ENCODE measurements around the gene FAM241A. TPM values are rescaled to one million over a fixed set of nuclear protein-coding genes. Genes with fewer than 3 reads are reported as not detected.

Gene FAM241A
- total RNA-seq, 1 donor from 2014 or later = 2.4 TPM

DNA sequence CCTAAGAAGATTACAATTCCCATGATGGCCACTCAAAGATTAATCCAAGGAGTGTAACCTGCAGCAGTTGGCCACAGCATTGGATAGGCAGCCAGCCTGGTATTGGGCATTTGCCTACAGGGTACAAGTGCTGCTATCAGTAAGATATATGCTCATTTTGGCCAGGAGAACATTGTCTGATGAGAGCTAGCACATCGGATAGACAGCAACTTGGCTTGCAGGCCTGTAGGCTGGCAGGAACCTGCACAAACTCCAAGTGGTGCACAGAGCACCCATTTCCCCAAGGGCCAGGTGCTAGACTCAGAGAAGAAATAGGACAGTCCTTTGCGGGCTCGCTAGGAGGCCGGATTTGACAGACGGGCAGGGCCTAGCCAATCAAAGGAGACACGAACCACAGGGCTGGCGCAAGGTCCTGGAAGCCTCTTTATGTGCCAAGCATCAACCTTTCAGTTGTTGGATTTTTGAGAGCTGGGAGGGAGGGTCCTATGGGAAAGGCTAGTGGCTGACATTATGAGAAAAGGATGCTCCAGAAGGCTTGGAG, 74.6 kb downstream of the FAM241A start:
- H3K4me3 ChIP-seq (ENCODE audit: low read depth, low read length) = no peak overlapping the region
- TF ChIP-seq, protein P1, sequence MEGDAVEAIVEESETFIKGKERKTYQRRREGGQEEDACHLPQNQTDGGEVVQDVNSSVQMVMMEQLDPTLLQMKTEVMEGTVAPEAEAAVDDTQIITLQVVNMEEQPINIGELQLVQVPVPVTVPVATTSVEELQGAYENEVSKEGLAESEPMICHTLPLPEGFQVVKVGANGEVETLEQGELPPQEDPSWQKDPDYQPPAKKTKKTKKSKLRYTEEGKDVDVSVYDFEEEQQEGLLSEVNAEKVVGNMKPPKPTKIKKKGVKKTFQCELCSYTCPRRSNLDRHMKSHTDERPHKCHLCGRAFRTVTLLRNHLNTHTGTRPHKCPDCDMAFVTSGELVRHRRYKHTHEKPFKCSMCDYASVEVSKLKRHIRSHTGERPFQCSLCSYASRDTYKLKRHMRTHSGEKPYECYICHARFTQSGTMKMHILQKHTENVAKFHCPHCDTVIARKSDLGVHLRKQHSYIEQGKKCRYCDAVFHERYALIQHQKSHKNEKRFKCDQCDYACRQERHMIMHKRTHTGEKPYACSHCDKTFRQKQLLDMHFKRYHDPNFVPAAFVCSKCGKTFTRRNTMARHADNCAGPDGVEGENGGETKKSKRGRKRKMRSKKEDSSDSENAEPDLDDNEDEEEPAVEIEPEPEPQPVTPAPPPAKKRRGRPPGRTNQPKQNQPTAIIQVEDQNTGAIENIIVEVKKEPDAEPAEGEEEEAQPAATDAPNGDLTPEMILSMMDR (IDR thresholded peaks at IDR 0.05; ENCODE audit: insufficient read depth, low read length, severe bottlenecking) = no peak
- H3K27me3 ChIP-seq (ENCODE audit: control insufficient read depth, insufficient read depth, low read length) = no peaks in the 10 kb centered on the region
- FAIRE-seq (peak; percentile 28), DNase-seq (ENCODE audit: low read depth) (no peak)
- H3K36me3 ChIP-seq (ENCODE audit: control insufficient read depth, insufficient read depth, low read length) = no peaks in the 10 kb centered on the region

DNA sequence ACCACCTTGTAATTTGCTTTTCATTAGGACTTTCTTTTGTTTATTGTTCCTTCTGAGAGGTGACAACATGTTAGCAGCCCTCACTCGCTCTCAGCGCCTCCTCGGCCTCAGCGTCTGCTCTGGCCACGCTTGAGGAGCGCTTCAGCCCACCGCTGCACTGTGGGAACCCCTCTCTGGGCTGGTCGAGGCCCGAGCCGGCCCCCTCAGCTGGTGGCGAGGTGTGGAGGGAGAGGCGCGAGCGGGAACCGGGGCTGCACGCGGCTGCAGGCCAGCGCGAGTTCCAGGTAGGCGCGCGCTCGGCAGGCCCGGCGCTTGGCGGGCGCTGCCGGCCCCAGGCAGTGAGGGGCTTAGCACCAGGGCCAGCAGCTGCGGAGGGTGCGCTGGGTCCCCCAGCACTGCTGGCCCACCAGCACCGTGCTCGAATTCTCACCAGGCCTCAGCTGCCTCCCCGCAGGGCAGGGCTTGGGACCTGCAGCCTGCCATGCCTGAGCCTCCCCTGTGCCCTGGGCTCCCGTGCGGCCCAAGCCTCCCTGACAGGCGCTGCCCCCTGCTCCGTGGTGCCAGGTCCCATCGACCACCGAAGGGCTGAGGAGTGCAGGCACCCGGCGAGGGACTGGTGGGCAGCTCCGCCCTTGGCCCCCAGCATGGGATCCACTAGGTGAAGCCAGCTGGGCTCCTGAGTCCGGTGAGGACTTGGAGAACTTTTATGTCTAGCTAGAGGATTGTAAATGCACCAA, 77.1 kb downstream of the FAM241A start:
- TF ChIP-seq, protein P1 (IDR thresholded peaks at IDR 0.05; ENCODE audit: insufficient read depth, low read length, severe bottlenecking) = no peak
- no peak overlapping the region for H3K4me3 ChIP-seq (ENCODE audit: low read depth, low read length)
- no peaks in the 10 kb centered on the region for H3K27me3 ChIP-seq (ENCODE audit: control insufficient read depth, insufficient read depth, low read length)
- no peaks in the 10 kb centered on the region for H3K36me3 ChIP-seq (ENCODE audit: control insufficient read depth, insufficient read depth, low read length)
- DNase-seq (ENCODE audit: low read depth) (no peak), FAIRE-seq (no peak)

DNA sequence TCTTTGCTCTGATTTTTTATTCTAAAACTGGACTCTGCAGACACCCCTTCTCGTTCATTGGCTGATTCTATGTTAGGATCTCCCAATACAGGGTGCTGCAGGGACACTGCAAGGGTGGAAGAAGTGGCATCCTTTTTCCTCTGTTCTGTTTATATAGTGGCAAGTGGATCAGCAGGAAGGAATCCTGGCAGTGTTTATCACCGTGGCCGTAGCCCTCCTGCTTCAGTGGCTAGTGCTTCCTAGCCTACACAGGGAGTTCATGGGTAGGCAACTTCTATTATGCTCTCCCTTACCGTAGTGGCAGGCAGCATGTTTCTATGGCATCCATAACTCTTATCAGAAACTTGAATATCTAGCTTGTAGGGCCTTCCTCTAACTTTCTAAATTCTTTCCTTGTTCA, 79.9 kb downstream of the FAM241A start:
- TF ChIP-seq, protein P1 (IDR thresholded peaks at IDR 0.05; ENCODE audit: insufficient read depth, low read length, severe bottlenecking) = no peak
- H3K36me3 ChIP-seq (ENCODE audit: control insufficient read depth, insufficient read depth, low read length) = no peaks in the 10 kb centered on the region
- no peak overlapping the region for H3K4me3 ChIP-seq (ENCODE audit: low read depth, low read length)
- no peaks in the 10 kb centered on the region for H3K27me3 ChIP-seq (ENCODE audit: control insufficient read depth, insufficient read depth, low read length)
- FAIRE-seq = no peak
- DNase-seq (ENCODE audit: low read depth) = no peak

DNA sequence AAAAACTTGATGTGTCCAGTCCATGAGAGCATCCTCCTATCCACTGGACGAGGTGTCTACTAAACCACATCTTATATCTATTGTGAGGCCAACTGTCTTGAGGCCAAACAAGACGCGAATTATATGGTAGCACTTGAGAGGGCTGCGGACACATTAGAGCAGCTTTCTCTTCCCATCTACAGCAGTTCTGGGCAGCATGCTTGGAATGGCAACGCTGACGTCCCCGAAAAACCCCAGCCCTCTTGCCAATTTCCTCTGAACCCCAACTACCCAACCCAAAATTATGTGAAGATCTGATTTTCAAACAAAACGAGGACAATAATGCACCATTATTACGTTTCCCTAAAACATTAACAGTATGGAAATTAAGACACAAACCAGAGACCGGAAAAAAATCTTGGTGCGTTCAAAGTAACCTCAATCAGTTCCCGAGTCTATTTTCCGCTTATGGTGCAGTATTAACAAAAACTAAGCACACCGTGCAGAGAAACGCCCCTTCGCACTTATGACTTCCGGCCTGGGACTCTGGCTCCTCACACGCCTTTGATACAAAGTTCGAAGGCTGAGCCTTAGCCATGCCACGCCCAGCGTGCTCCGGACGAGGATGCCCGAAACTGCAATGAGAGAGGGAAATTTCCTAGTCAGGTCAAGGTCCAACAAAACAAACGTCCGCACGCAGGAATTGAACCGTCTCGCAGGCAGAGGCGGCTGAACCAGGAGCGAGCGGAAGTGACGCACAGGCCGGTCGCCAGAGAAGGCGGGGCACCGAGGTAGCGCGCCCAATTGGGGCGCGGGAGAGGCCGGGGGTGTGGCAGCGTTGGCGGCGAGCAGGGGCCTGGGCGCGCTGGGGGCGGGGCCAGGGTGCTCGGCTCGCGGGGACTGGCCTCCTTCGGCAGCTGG, 85.9 kb downstream of the FAM241A start:
- FAIRE-seq = peak; percentile 23
- peak; percentile 88 for DNase-seq (ENCODE audit: low read depth)
- no peaks in the 10 kb centered on the region for H3K27me3 ChIP-seq (ENCODE audit: control insufficient read depth, insufficient read depth, low read length)
- peak overlapping the region; percentile 100 for H3K4me3 ChIP-seq (ENCODE audit: low read depth, low read length)
- no peaks in the 10 kb centered on the region for H3K36me3 ChIP-seq (ENCODE audit: control insufficient read depth, insufficient read depth, low read length)
- TF ChIP-seq, protein P1 (IDR thresholded peaks at IDR 0.05; ENCODE audit: insufficient read depth, low read length, severe bottlenecking) = no peak

DNA sequence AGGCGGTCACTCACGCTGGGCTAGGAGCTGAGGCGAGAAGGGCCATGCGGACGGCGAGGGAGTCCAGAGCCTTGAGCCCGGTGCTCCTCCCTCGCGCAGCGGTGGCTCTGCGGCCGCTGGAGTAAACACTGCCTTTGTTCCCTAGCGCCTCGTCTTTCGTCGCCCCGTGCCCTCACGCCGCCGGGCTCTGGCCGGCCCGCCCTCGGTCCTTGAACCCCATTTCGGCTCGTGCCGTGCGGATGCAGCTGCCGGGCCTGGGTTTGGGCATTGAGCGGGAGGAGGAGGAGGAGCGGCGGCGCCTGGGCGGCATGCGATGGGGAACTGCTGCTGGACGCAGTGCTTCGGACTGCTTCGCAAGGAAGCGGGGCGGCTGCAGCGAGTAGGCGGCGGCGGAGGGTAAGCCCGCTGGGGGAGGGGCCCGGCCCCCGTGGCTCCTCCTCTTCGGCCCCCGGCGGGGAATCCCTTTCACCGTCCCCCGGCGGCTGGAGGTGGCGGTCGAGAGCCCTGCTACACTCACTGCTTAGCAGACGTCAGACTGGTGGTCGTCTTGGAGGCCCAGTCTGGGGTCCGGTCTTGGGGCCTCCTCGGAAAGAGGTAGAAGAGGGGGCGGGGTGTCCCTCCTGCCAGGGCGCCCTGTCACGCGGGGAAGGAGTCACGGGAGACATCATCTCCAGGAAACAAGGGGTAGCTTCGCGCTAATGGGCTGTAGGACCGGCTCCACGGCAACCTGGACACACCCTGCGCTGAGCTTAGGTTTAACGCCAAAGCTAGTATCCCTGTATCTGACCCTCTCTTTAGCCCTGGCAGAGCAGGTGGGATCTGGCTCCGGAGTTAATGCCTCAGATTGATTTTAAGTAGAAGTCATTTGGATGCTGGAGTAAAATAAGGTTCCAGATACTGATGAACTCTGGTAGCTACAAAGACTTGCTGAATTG, 86.8 kb downstream of the FAM241A start, which contains the start of gene AP1AR:
Gene AP1AR, plus strand, starts transcription at position 9 of the 935 bp plus-strand sequence. Its CDS starts 305 bp downstream, at position 314.
- DNase-seq (ENCODE audit: low read depth) (peak; percentile 49), FAIRE-seq (no peak)
- Histone ChIP-seq H3K36me3 (ENCODE audit: control insufficient read depth, insufficient read depth, low read length) (no peaks in the 10 kb centered on the region), H3K27me3 (ENCODE audit: control insufficient read depth, insufficient read depth, low read length) (no peaks in the 10 kb centered on the region), H3K4me3 (ENCODE audit: low read depth, low read length) (peak within 1 kb of the TSS; percentile 100)
- TF ChIP-seq, protein P1 (IDR thresholded peaks at IDR 0.05; ENCODE audit: insufficient read depth, low read length, severe bottlenecking) = no peak
